DND-41 (cell line): ENCODE data around the gene PSMB4.

Source experiments
- CTCF ChIP-seq: IDR thresholded peaks from 2 replicates; pipeline ENCODE4 v1.5.1; 2012; ENCODE audit warnings: borderline replicate concordance, low read length, moderate library complexity, mild to moderate bottlenecking; ENCODE audit not compliant: poor library complexity, severe bottlenecking; ENCODE audit errors: extremely low read depth
- EZH2 ChIP-seq: IDR thresholded peaks from 3 replicates; pipeline ENCODE4 v1.6.1; 2012; ENCODE audit warnings: borderline replicate concordance, low read depth, mild to moderate bottlenecking, moderate library complexity, low read length, inconsistent platforms; ENCODE audit not compliant: severe bottlenecking

- TF ChIP-seq CTCF = no peak
- no peak for TF ChIP-seq EZH2
Measured at GRCh38 chr1:151371370-151372057, 27.9 kb upstream of the PSMB4 start.
